HG02870 (cell line): ENCODE results near the gene SRA1.
"Not testable (repeated sequence)": the region's sequence is repeated elsewhere in the genome, so short reads cannot be mapped to it uniquely, and the experiment has no call there.

Source experiments
- ATAC-seq: cut with Tn5 transposase; IDR thresholded peaks from one replicate; pipeline ENCODE4 v1.9.1; 2021; ENCODE audit warnings: mild to moderate bottlenecking, moderate library complexity; ENCODE audit not compliant: unreplicated experiment

Gene SRA1

DNA sequence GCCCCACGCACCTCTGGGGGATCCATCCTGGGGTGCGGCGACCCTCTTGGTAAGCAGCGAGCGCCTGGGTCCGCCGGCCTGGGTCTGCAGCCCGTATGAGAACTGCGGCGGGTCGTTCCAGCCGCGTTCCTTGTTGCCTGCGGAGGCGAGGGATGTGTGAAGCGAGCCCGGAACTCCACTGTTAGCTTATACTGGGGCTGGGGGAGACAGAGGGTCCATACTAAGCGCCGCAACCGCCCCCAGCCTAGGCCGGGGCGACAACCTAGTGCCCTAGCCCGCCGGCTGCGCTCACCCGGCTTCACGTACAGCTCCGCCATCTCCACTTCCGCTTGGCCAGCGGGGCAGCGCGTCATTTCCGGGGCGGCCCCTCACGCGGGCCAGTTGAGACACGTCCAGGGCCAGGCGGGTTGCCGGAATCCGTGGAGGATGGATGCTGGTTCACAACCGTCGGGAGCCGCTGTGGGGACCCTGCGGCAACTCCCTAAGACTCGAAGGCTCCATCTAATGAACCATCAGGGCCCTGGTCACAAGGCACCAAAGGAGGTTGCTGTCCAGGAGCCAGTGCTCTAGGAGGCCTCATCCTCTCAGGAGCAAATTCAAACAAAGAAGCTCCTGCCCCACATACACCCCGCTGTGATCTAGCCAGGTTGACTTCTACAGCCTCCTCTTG, at the start of gene SRA1:
Gene SRA1, minus strand, starts transcription at position 338 of the 670 bp plus-strand sequence. Its CDS starts 21 bp downstream, at position 317.
- peak; percentile 86 for ATAC-seq

DNA sequence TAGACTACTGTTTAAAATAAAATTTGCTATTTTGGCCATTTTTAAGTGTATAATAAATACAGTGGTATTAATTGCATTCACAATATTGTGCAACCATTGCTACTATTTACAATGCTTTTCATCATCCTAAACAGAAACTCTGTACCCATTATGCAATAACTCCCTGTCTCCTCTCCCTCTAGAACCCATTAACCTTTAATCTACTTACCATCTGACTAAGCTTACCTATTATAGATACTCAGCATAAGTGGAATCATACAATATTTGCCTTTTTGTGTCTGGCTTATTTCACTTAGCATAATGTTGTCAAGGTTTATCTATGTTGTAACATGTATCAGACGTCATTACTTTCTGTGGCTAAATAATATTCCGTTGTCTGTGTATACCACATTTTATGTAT, 49.8 kb upstream of the SRA1 start:
- no peak for ATAC-seq

DNA sequence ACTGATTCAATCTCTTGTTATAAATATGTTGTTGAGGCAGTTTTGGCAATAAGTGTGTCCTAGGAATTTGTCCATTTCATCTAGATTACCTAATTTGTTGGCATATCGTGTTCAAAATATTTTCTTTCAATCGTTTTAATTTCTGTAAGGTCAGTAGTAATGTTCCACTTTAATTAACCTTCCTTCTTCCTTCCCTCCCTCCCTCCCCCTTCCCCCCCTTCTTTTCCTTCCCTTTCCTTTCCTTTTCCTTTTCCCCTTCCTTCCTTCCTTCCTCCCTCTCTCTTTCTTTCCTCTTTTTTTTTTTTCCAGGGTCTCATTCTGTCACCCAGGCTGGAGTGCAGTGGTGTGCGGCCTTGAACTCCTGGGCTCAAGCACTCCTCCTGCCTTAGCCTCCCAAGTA, 48.6 kb upstream of the SRA1 start:
- ATAC-seq = no peak

DNA sequence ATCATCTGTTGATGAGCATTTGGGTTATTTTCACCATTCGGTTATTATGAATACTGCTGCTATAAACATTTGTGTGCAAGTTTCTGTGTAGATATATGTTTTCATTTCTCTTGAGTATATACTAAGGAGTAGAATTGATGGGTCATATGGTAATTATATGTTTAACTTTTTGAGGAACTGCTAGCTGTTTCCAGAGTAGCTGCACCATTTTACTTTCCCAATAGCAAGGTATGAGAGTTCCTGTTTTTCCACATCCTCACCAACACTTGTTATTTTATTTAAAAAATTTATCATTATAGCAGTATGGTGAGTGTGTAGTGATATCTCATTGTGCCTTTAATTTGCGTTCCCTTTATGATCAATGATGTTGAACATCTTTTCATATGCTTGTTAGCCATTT, 46.5 kb upstream of the SRA1 start:
- ATAC-seq = no peak

DNA sequence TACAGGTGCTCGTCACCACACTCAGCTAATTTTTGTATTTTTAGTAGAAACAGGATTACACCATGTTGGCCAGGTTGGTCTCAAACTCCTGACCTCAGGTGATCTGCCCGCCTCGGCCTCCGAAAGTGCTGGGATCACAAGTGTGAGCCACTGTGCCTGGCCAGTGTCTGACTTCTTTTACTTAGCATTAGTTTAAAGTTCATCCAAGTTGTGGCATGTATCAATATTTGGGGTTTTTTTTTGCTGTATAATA, 46.1 kb upstream of the SRA1 start:
- not testable (repeated sequence) for ATAC-seq

DNA sequence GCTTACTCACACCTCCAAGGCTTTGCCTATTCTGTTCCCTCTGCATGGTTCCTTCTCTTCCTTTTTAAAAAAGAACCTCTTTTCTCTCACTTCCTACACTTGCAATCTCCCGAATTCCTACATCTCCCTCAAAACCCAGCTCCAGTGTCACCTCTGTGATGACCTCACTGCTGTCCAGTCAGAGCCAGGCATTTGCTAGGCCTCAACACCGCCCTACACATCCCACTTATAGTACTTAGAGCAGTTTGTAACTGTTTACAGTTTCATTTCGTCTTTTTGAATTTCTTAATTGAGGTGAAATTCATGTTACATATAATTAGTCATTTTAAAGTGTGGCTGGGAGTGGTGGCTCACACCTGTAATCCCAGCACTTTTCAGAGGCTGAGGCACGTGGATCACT, 44.9 kb upstream of the SRA1 start:
- no peak for ATAC-seq

DNA sequence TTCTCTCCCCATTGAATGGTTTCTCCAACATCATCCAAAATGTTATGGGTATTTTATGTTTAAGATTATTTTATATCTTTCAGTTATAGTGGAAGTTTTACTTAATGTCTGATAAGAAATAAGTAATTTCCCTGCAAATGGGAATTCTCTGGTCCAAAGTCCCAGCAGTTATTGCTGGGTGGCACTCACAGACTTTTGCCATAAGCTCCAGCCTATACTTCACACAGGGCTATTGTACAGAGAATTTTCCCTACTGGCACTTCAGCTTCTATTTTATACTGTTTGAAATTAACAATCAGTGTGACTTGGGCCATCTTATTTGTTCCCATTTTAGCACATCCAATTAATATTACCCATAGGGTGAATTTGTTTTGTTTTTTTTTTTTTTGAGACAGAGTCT, 42.8 kb upstream of the SRA1 start:
- no peak for ATAC-seq

DNA sequence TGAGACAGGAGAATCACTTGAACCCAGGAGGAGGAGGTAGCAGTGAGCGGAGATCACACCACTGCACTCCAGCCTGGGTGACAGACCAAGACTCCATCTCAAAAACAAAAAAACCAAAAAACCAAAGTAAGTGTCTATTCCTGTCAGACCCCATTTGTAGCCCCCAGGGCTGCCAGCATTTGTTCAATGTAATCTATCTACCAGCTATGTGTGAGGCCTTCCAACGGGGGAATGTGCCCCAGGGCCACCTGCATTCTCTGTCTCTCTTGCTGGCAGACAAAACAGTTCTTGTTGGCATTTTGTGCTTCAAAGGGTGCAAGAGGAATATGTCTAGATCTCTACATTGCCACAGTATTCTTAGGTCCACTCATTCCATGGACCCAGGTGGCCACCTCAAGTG, 41.6 kb upstream of the SRA1 start:
- no peak for ATAC-seq

DNA sequence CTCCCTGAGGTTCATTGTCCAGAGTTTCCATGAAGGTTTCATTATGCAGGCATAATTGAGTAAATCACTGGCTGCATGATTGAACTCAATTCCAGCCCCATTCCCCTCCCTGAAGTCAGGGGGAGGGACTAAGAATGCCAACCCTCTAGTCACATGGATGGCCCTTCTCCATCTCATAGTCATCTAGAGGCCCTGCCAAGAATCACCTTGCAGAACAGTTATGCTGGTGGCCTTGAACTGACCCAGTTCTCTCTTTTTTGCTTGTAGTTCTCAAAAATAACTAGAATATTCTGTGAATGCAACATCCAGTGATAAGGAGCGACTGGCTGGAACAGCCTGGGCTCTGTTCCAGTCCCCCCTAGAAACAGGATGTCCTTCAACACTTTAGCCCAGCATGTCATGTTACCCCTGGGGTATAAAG, 39.1 kb upstream of the SRA1 start:
- no peak for ATAC-seq

DNA sequence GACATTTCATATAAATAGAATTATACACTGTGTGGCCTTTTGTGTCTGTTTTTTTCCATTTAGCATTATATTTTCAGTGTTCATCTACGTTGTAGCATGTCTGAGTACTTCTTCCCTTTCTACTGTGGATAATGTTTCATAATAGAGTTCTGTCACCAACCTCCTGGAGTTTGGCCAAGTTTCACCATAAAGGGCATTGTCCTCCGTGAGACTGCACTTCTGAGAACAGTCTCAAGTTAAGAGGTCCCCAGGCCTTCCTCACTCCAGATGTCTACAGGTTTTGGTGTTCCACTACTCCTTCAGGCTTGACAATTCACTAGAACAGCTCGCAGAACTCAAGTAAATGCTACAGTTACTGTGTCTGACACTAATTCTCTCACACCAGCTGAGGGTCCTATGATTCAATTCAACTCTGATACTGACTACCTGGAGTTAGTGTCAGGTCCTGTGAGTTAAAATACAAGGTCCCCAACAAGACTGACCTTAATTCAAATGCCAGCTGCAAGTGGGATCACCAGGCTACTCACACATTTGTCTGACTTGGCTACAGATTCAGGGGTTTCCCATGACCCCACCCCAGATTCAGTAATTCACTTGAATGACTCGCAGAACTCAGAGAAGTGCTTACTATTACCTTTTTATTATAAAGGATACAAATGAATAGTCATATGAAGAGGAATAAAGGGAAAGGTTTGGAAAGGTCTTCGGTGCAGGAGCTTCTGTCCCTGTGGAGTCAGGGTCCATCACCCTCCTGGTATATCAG, 38.4 kb upstream of the SRA1 start:
- ATAC-seq = no peak

DNA sequence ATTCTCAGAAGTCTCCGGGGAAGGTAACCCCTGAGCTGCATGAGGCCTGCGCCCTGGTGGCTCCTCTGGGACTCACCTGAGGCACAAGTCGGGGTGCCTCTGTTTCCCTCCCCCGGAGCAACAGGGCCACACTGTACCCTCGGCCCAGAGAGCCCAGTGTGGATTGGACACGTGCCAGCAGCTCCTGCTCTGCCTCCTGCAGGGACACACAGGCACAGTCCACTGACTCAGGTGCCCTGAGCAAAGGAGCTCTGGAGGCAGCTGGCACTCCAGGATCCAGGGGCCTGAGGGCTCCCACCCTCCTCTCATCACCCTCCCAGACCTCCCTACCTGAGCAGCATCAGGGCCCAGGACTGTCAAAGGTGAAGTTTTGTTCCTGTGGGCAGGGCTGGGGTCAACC, 36.9 kb upstream of the SRA1 start:
- ATAC-seq = no peak

DNA sequence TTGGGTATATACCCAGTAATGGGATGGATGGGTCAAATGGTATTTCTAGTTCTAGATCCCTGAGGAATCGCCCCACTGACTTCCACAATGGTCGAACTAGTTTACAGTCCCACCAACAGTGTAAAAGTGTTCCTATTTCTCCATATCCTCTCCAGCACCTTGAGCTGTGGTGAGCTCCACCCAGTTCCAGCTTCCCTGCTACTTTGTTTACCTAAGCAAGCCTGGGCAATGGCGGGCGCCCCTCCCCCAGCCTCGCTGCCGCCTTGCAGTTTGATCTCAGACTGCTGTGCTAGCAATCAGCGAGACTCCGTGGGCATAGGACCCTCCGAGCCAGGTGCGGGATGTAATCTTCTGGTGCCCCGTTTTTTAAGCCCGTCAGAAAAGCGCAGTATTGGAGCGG, 35.8 kb upstream of the SRA1 start:
- ATAC-seq = not testable (repeated sequence)

DNA sequence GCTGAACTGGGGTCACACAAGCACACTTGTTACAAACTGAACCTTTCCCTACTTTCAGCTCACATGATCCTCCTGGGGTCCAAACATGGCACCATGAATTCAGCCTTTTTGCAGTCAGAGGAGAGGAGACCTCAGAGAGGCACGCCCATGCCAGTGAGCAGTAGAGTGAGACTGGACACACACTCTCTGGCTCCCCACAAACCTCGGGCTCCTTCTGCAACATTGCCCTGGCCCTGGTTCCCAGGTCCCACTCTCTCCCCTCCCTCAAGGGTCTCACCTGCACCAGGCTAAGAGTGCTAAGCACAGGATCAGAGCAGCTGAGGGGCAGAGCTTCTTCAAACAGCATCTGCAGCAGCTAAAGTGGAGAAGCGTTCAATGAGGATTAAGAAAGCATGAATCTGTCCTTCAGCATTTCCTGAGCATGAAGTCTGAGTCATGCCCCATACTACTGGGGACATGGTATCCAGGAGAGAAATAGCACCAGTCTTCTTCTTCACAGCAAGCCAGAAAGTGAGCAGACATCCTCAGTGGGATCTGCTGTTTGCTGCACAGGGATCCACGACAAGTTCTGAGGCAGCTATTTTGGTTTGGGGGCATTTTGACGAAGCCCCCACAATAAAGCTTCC, 34.6 kb upstream of the SRA1 start:
- ATAC-seq = no peak

DNA sequence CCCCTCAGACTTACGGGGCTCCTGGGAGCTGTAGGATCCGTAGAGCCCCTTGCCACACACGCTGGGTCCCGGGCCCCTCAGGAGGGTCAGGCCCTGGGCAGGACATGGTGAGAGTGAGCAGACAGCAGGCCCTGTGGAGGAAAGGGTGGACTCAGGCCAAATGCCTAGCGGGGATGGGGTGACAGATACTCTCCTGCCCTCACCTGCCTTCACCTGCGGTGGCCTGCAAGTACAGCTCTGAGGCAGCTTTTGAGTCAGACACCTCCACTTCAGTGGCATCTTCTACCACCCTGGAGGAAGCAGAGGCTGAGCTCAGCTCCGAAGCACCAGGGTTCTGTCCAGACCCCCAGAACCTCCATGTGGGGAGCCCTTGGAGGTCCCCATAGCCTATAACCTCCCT, 33.6 kb upstream of the SRA1 start:
- ATAC-seq = no peak

DNA sequence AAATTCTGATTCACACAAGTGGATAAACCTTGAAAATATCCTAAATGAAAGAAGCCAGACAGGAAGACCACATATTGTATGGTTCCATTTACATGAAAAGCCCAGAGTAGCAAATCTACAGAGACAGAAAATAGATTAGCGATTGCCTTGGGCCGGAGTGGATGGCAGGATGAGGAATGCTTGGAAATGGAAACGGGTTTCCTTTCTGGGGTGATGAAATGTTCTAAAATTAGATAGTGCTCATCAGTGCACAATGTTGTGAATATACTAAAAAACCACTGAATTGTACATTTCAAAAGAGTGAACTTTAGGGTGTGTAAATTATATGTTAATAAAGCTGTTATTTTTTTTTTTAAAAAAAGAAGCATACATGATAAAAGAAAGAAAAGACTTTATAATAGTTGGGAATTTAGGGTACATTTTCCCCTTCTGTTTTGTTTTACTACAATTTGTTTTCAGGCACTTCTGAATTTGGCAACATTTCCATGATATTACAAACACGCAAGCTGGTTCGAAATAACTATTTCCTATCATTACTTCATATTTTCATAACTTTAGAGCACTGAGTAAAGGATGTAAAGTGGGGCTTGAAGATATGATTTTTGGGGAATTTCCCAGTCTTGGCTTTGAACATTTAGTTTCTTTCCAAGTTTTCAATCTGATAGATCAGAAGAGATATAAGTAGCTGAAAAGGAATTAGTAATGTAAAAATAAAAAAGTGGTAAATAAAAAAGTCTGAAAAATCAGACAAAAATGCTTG, 31.2 kb upstream of the SRA1 start:
- no peak for ATAC-seq

DNA sequence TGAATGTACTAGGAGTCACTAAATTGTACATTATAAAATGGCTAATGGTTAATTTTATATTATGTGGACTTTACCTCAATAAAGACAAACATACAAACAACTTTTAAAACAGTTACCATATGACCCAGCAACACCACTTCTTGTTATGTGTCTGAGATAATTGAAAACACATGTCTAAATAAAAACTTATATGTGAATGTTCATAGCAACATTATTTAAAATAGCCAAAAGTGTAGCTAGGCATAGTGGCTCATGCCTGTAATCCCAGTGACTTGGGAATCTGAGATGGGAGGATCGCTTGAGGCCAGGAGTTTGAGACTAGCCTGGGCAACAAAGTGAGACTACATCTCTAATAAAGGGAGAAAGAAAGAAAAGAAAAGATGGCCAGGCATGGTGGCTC, 30.2 kb upstream of the SRA1 start:
- no peak for ATAC-seq

DNA sequence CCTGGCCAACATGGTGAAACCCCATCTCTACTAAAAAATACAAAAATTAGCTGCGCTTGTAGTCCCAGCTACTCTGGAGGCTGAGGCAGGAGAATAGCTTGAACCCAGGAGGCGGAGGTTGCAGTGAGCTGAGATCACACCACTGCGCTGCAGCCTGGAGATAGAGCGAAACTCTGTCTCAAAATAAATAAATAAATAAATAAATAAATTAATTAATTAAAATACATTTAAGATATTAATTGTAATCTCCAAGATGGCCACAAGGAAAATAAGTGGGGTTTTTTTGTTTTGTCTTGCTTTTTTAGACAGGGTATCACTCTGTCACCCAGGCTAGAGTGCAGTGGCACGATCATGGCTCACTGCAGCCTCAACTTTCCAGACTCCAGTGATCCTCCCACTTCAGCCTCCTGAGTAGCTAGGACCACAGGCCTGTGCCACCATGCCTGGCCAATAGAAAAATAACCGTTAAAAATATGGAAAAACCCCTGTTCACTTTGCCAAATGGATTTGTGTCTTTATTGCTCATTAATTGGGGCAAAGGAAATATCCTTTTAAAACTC, 22.0 kb upstream of the SRA1 start:
- ATAC-seq = not testable (repeated sequence)

DNA sequence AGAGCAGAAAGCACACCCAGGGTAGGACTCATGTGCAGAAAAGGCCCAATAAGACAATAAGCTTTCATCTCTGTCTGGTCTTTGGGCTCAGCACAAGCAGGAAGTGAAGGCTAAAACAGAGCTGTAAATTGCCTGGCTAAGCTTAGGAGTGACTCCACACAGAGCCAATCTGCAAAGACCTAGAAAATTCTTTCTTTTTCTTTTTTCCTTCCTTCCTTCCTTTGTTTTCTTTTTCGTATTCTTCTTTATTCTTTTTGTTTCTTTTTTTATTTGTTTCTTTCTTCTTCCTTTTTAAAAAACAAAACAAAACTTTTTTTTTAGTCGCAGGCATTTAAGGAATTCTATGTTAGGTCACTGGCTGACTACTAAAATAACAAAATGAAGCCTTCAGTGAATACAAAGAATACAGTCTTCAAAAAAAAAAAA, 19.5 kb upstream of the SRA1 start:
- ATAC-seq = no peak

DNA sequence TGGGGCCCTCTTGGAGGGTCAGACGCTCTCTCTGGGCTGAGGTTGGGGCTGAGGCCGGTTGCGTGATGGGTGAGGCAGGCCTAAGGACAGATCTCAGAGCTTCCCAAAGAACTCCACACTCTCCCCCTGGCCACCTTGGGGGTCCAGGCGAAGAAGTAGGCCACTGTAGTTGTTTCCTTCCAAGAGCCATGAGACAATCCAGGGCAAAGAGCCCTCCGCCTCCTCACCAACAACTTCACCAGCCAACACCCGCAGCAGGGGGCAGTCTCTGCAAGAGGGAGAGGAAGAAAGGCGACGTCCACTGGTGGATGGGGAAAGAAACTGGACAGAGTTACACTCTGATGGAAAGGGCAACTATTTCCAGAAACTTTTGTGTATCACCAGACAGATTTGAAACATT, 18.0 kb upstream of the SRA1 start:
- no peak for ATAC-seq

DNA sequence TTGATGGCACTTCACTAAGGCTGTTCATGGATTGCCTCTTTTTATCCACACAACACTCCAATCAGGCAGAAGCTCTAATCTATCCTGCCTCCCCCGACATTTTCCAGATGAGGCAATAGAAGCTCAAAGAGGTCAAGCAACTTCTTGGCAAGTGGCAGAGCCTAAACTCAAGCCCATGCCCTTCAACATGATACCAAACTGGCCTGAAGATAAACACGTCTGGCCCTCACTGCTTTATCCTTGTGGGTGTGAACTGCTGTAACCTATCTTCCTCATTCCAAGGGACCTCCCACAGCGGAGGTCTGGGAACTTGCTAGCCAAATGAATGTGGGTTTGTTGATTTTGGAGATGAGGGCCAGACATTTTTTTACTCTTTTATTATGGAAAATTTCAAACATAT, 16.9 kb upstream of the SRA1 start:
- ATAC-seq = no peak

DNA sequence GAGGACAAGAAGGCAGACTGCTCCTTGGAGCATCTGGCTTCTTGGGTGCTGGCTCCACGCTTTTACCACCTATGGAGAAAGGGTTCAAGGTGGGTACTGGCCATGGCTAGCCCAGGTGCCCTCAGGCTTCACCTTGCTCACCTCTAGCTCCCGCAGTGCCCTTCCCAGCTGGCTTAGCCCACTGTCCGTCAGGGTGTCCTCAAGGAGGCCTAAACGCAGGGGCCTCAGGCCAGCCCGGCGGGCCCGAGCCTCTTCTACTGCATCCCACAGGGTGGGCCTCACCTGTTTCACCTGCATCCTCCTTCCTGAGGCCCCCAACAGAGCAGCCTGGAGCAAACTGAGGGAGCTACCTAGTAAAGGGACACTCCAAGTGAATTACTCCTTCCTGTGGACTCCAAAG, 16.4 kb upstream of the SRA1 start:
- ATAC-seq = no peak
